ENCODE data around the gene OR2AK2. TPM values are rescaled to one million over a fixed set of nuclear protein-coding genes. Genes with fewer than 3 reads are reported as not detected.

OR2AK2 gene
- polyA plus RNA-seq, 1 of the 3 experiments (the other 2 are of a cell fraction) = not detected

DNA sequence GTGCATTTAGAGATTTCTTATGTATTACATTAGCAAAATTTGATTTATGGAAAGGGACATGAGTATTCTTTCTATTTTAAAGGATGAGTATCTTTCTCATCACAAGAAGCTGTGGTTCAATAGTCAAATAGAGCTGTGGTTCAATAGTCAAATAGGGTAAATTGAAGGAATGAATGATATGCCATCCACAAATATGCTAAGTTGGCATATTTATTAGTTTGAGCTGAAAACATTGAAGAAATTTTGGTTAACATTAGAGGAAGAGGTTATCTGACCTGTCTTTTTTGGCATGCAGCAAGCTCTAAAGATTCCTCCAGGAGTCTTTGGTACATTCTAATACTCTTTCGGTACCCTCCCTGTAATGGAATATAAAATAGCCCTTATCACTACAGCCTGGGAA is 11.6 kb upstream of the OR2AK2 start:
- no peaks in the 10 kb centered on the region for H3K4me1 ChIP-seq (ENCODE audit: control insufficient read depth in 1 of 2, insufficient read depth in 2 of 2, low read depth in 1 of 2, low read length in 1 of 2)
- H3K9me2 ChIP-seq = no peaks in the 10 kb centered on the region
- no peaks in the 10 kb centered on the region for H3K9me3 ChIP-seq
- no peak for DNase-seq
- no peak overlapping the region for H2AFZ ChIP-seq (ENCODE audit: low read depth)
- no peak overlapping the region for H3K4me2 ChIP-seq
- TF ChIP-seq MXI1 (IDR thresholded peaks at IDR 0.05; ENCODE audit: low read depth, low read length) (no peak), FOSL2 (IDR thresholded peaks at IDR 0.05; ENCODE audit: borderline replicate concordance, low read depth) (no peak), GABPA (IDR thresholded peaks at IDR 0.05; ENCODE audit: low read depth) (no peak), ELF1 (IDR thresholded peaks at IDR 0.05) (no peak)
- TF ChIP-seq, protein P1, sequence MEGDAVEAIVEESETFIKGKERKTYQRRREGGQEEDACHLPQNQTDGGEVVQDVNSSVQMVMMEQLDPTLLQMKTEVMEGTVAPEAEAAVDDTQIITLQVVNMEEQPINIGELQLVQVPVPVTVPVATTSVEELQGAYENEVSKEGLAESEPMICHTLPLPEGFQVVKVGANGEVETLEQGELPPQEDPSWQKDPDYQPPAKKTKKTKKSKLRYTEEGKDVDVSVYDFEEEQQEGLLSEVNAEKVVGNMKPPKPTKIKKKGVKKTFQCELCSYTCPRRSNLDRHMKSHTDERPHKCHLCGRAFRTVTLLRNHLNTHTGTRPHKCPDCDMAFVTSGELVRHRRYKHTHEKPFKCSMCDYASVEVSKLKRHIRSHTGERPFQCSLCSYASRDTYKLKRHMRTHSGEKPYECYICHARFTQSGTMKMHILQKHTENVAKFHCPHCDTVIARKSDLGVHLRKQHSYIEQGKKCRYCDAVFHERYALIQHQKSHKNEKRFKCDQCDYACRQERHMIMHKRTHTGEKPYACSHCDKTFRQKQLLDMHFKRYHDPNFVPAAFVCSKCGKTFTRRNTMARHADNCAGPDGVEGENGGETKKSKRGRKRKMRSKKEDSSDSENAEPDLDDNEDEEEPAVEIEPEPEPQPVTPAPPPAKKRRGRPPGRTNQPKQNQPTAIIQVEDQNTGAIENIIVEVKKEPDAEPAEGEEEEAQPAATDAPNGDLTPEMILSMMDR (IDR thresholded peaks at IDR 0.05) = no peak
- H3K27ac ChIP-seq (ENCODE audit: low read depth in 2 of 2, low read length in 1 of 2) = no peak overlapping the region
- no peaks in the 10 kb centered on the region for H3K79me2 ChIP-seq (ENCODE audit: insufficient read depth)
- ChIA-PET CTCF (interaction anchor here (1.0 kb wide), 1 partner anchor 16 kb away, joined by 3 read pairs; no protein-coding TSS in a partner anchor), POLR2A (no interaction called here)
- WGBS (ENCODE audit: low lambda C conversion rate) = 22% methylated on average over 1 of the region's 1 CpG
- H3K36me3 ChIP-seq (replicated peaks in 1 of 2; ENCODE audit: control insufficient read depth in 1 of 2, insufficient read depth in 2 of 2, low read length in 1 of 2) = no peaks in the 10 kb centered on the region
- H3F3A ChIP-seq (replicated peaks; ENCODE audit: insufficient read depth) = no peaks in the 10 kb centered on the region
- H3K4me3 ChIP-seq (ENCODE audit: low read depth in 2 of 2, low read length in 1 of 2) = no peak overlapping the region
- no peaks in the 10 kb centered on the region for H3K27me3 ChIP-seq (ENCODE audit: insufficient read depth)
- no peaks in the 10 kb centered on the region for H4K20me1 ChIP-seq (ENCODE audit: insufficient read depth)
- H3K9ac ChIP-seq = no peak overlapping the region

DNA sequence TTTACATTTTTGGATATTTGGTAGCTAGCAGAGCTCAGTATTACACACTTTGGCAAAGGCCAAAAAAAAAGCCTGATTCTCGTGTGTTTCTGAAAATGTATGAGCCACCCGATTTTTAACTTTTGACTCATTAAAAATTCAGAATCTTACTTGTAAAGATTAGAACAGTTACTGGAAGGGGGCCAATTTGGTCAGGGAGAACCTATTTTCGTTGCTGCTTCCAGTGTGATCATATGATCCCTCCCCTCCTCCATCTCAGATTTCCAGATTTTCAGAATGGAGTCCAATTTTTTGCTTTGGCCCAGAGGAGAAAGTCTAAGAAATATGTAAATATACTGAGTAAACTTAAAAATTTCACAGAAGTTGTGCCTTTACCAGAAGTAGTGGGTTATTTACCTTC is 3.2 kb upstream of the OR2AK2 start:
- no peaks in the 10 kb centered on the region for H3K79me2 ChIP-seq (ENCODE audit: insufficient read depth)
- no peak overlapping the region for H3K4me2 ChIP-seq
- no peak for TF ChIP-seq SMC3 (IDR thresholded peaks at IDR 0.05; ENCODE audit: low read depth, low read length)
- TF ChIP-seq FOXM1 (IDR thresholded peaks at IDR 0.05; ENCODE audit: low read depth) = no peak
- no peak for TF ChIP-seq RXRA (IDR thresholded peaks at IDR 0.05; ENCODE audit: borderline replicate concordance, low read depth)
- TF ChIP-seq, protein P2, sequence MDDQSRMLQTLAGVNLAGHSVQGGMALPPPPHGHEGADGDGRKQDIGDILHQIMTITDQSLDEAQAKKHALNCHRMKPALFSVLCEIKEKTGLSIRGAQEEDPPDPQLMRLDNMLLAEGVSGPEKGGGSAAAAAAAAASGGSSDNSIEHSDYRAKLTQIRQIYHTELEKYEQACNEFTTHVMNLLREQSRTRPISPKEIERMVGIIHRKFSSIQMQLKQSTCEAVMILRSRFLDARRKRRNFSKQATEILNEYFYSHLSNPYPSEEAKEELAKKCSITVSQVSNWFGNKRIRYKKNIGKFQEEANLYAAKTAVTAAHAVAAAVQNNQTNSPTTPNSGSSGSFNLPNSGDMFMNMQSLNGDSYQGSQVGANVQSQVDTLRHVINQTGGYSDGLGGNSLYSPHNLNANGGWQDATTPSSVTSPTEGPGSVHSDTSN (IDR thresholded peaks at IDR 0.05) = no peak
- DNase-seq = no peak
- H3K27me3 ChIP-seq (ENCODE audit: insufficient read depth) = no peaks in the 10 kb centered on the region
- H3K36me3 ChIP-seq (replicated peaks in 1 of 2; ENCODE audit: control insufficient read depth in 1 of 2, insufficient read depth in 2 of 2, low read length in 1 of 2) = no peaks in the 10 kb centered on the region
- CTCF ChIA-PET = no interaction called here
- no peaks in the 10 kb centered on the region for H3K4me1 ChIP-seq (ENCODE audit: control insufficient read depth in 1 of 2, insufficient read depth in 2 of 2, low read depth in 1 of 2, low read length in 1 of 2)
- H4K20me1 ChIP-seq (ENCODE audit: insufficient read depth) = no peaks in the 10 kb centered on the region
- no peaks in the 10 kb centered on the region for H3K9me3 ChIP-seq
- no peak overlapping the region for H3K27ac ChIP-seq (ENCODE audit: low read depth in 2 of 2, low read length in 1 of 2)
- H3F3A ChIP-seq (replicated peaks; ENCODE audit: insufficient read depth) = no peaks in the 10 kb centered on the region
- H3K9ac ChIP-seq = no peak overlapping the region
- POLR2A ChIA-PET = no interaction called here
- no peak overlapping the region for H3K4me3 ChIP-seq (ENCODE audit: low read depth in 2 of 2, low read length in 1 of 2)
- no peak overlapping the region for H2AFZ ChIP-seq (ENCODE audit: low read depth)
- 2% methylated on average over 3 of the region's 3 CpGs for WGBS (ENCODE audit: low lambda C conversion rate)
- no peaks in the 10 kb centered on the region for H3K9me2 ChIP-seq
